Measurements from ENCODE around the gene SYNGR1. TPM values are rescaled to one million over a fixed set of nuclear protein-coding genes. Genes with fewer than 3 reads are reported as not detected.

The SYNGR1 gene
- total RNA-seq, 1 donor from 2014 or later: 42.2 TPM

- Histone ChIP-seq H3K27ac (no peak overlapping the region), H3K4me1 (peaks cover 27% of the 10 kb centered on the region), H3K27me3 (no peaks in the 10 kb centered on the region), H3K4me3 (no peak overlapping the region), H3K9me3 (no peaks in the 10 kb centered on the region), H3K36me3 (no peaks in the 10 kb centered on the region)
- TF ChIP-seq CTCF (IDR thresholded peaks at IDR 0.05): no peak
- no peak for TF ChIP-seq POLR2AphosphoS5 (IDR thresholded peaks at IDR 0.05; ENCODE audit: insufficient read depth in 1 of 2, low read depth in 1 of 2)
- TF ChIP-seq POLR2A (IDR thresholded peaks at IDR 0.05): no peak
- no peak for DNase-seq (ENCODE audit: extremely low spot score in 2 of 2)
- intact Hi-C loops (cut with DNase I): no loop called here
These were observed 19.8 kb downstream of the SYNGR1 start for GRCh38 chr22:39369586-39369985.

GRCh38 chr22:39371732-39372131 is 21.9 kb downstream of the SYNGR1 start:
- Histone ChIP-seq H3K4me3 (no peak overlapping the region), H3K4me1 (peaks cover 15% of the 10 kb centered on the region), H3K27me3 (no peaks in the 10 kb centered on the region), H3K36me3 (peaks cover 0 to 7% of the 10 kb centered on the region in 2 donors), H3K27ac (no peak overlapping the region), H3K9me3 (no peaks in the 10 kb centered on the region)
- TF ChIP-seq CTCF (IDR thresholded peaks at IDR 0.05): no peak
- no peak for TF ChIP-seq POLR2AphosphoS5 (IDR thresholded peaks at IDR 0.05; ENCODE audit: insufficient read depth in 1 of 2, low read depth in 1 of 2)
- TF ChIP-seq POLR2A (IDR thresholded peaks at IDR 0.05): no peak
- intact Hi-C loops (cut with DNase I): no loop called here
- no peak for DNase-seq (ENCODE audit: extremely low spot score in 2 of 2)

- no peak for DNase-seq (ENCODE audit: extremely low spot score in 2 of 2)
- Histone ChIP-seq H3K27ac (no peak overlapping the region), H3K27me3 (no peaks in the 10 kb centered on the region), H3K9me3 (no peaks in the 10 kb centered on the region), H3K4me3 (no peak overlapping the region), H3K36me3 (peaks cover 0 to 12% of the 10 kb centered on the region in 2 donors), H3K4me1 (no peaks in the 10 kb centered on the region)
- intact Hi-C loops (cut with DNase I): no loop called here
- TF ChIP-seq POLR2AphosphoS5 (IDR thresholded peaks at IDR 0.05; ENCODE audit: insufficient read depth in 1 of 2, low read depth in 1 of 2): no peak
- TF ChIP-seq CTCF (IDR thresholded peaks at IDR 0.05): no peak
- no peak for TF ChIP-seq POLR2A (IDR thresholded peaks at IDR 0.05)
These were observed 24.4 kb downstream of the SYNGR1 start for GRCh38 chr22:39374191-39374590.

- Histone ChIP-seq H3K4me1 (no peaks in the 10 kb centered on the region), H3K9me3 (no peaks in the 10 kb centered on the region), H3K27ac (no peak overlapping the region), H3K4me3 (no peak overlapping the region), H3K27me3 (no peaks in the 10 kb centered on the region), H3K36me3 (peaks cover 0 to 12% of the 10 kb centered on the region in 2 donors)
- no peak for TF ChIP-seq CTCF (IDR thresholded peaks at IDR 0.05)
- no peak for TF ChIP-seq POLR2A (IDR thresholded peaks at IDR 0.05)
- no peak for TF ChIP-seq POLR2AphosphoS5 (IDR thresholded peaks at IDR 0.05; ENCODE audit: insufficient read depth in 1 of 2, low read depth in 1 of 2)
- intact Hi-C loops (cut with DNase I): no loop called here
- DNase-seq (ENCODE audit: extremely low spot score in 2 of 2): no peak
These were observed 25.0 kb downstream of the SYNGR1 start for GRCh38 chr22:39374801-39375200.

GRCh38 chr22:39375646-39376045 is 25.9 kb downstream of the SYNGR1 start:
- no peaks in the 10 kb centered on the region for H3K9me3 ChIP-seq
- DNase-seq (ENCODE audit: extremely low spot score in 2 of 2): no peak
- no peak overlapping the region for H3K27ac ChIP-seq
- no peaks in the 10 kb centered on the region for H3K4me1 ChIP-seq
- intact Hi-C loops (cut with DNase I): no loop called here
- TF ChIP-seq CTCF (IDR thresholded peaks at IDR 0.05): no peak
- TF ChIP-seq POLR2AphosphoS5 (IDR thresholded peaks at IDR 0.05; ENCODE audit: insufficient read depth in 1 of 2, low read depth in 1 of 2): no peak
- H3K36me3 ChIP-seq: peaks cover 0 to 12% of the 10 kb centered on the region in 2 donors
- H3K27me3 ChIP-seq: no peaks in the 10 kb centered on the region
- H3K4me3 ChIP-seq: no peak overlapping the region
